A673 (cell line): ENCODE measurements around the gene TMEM220.

Source experiments
- EZH2 ChIP-seq: fragments of 200-600 bp; sonication (generic); IDR thresholded peaks from 2 replicates; pipeline ENCODE4 v1.6.1; 2017; ENCODE audit warnings: borderline replicate concordance, low read depth, mild to moderate bottlenecking, mixed read lengths, antibody characterized with exemption, low read length; ENCODE audit not compliant: poor library complexity, severe bottlenecking
- TF ChIP-seq, protein P1 (sequence below): fragments of 300-800, 200-600 bp; sonication (generic); conservative IDR thresholded peaks from 2 replicates; pipeline ENCODE4 v1.5.1; 2017; ENCODE audit warnings: low read depth, mild to moderate bottlenecking, antibody characterized with exemption, low read length, moderate library complexity, mixed read lengths

DNA sequence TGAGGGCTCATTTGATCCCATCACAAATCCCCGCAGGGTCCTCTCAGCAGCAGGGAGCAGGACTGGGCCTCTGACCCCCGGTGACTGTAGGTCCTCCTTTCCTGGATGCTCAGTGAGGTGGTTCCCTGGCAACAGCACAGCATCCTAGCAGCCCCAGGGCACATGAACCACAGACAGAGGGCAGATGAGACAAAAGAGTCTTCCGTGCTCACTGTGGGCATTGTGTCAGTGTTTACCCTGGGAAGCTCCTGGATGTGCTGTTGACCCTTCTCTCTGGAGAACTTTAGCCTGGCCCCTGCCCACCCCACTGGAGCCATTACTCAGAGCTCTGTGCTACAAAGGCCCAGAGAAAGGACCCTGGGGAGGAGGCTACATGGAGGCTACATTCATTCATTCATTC lies 21.7 kb upstream of the TMEM220 start:
- TF ChIP-seq EZH2: no peak
- TF ChIP-seq, protein P1, sequence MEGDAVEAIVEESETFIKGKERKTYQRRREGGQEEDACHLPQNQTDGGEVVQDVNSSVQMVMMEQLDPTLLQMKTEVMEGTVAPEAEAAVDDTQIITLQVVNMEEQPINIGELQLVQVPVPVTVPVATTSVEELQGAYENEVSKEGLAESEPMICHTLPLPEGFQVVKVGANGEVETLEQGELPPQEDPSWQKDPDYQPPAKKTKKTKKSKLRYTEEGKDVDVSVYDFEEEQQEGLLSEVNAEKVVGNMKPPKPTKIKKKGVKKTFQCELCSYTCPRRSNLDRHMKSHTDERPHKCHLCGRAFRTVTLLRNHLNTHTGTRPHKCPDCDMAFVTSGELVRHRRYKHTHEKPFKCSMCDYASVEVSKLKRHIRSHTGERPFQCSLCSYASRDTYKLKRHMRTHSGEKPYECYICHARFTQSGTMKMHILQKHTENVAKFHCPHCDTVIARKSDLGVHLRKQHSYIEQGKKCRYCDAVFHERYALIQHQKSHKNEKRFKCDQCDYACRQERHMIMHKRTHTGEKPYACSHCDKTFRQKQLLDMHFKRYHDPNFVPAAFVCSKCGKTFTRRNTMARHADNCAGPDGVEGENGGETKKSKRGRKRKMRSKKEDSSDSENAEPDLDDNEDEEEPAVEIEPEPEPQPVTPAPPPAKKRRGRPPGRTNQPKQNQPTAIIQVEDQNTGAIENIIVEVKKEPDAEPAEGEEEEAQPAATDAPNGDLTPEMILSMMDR: no peak
